Suprapubic skin (tissue), 3 donors: ENCODE results near the gene CDKL1.

Experiments used
- POLR2A ChIP-seq, 2 donors: fragments of 450-650 bp; IDR thresholded peaks; one replicate each; pipeline ENCODE4 v1.6.1; 2017; ENCODE audit warnings: antibody characterized with exemption in 2 of 2, mild to moderate bottlenecking in 2 of 2, moderate library complexity in 2 of 2
- TF ChIP-seq, protein P1 (sequence below), 2 donors: fragments of 200-600 bp in 1 of 2; fragments of 450-650 bp in 1 of 2; sonication (generic) in 1 of 2; IDR thresholded peaks; one replicate each; pipeline ENCODE4 v1.5.1; 2016 to 2019; ENCODE audit warnings: antibody characterized with exemption in 2 of 2, mild to moderate bottlenecking in 1 of 2, moderate library complexity in 1 of 2

DNA sequence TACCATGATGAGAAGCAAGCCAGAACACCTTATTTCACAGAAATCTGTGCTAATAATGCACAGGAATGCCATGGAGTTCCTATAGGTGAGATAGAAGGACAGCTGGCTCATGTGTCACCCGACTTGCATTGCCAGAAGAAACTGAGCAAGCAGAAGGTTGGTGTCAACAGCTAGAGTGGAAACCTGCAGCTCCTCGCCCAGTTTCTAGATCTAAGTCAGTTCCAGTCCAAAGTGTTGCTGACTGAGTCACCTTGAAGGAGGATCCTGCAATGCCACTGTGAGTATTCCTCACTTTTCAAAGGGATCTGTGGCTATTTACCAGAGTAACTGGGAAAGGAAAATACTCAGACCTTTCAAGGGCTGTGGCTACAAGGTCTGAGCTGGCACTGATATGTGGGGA is 17.1 kb downstream of the CDKL1 start:
- TF ChIP-seq, protein P1, sequence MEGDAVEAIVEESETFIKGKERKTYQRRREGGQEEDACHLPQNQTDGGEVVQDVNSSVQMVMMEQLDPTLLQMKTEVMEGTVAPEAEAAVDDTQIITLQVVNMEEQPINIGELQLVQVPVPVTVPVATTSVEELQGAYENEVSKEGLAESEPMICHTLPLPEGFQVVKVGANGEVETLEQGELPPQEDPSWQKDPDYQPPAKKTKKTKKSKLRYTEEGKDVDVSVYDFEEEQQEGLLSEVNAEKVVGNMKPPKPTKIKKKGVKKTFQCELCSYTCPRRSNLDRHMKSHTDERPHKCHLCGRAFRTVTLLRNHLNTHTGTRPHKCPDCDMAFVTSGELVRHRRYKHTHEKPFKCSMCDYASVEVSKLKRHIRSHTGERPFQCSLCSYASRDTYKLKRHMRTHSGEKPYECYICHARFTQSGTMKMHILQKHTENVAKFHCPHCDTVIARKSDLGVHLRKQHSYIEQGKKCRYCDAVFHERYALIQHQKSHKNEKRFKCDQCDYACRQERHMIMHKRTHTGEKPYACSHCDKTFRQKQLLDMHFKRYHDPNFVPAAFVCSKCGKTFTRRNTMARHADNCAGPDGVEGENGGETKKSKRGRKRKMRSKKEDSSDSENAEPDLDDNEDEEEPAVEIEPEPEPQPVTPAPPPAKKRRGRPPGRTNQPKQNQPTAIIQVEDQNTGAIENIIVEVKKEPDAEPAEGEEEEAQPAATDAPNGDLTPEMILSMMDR (IDR thresholded peaks at IDR 0.05), result no peak
- TF ChIP-seq POLR2A (IDR thresholded peaks at IDR 0.05), result no peak
